Mesothelial cell of epicardium (in vitro differentiated cells): ENCODE measurements around the gene ADAP1. TPM values are rescaled to one million over a fixed set of nuclear protein-coding genes. Genes with fewer than 3 reads are reported as not detected.

ENCODE experiments used
- DNase-seq, 2 experiments: peaks; one replicate each; pipeline ENCODE4 v3.0.0; 2021; ENCODE audit warnings: low spot score in 2 of 2; ENCODE audit not compliant: unreplicated experiment in 2 of 2
- H3K27ac Mint-ChIP-seq: 2 replicates; pipeline ENCODE4 v1.8.0; 2021; ENCODE audit warnings: mixed read lengths
- H3K27me3 Mint-ChIP-seq: 2 replicates; pipeline ENCODE4 v1.8.0; 2021; ENCODE audit warnings: low read depth, mixed read lengths
- H3K36me3 Mint-ChIP-seq: 2 replicates; pipeline ENCODE4 v1.8.0; 2021; ENCODE audit warnings: mixed read lengths
- H3K4me1 Mint-ChIP-seq: 2 replicates; pipeline ENCODE4 v1.8.0; 2021; ENCODE audit warnings: mixed read lengths
- H3K4me3 Mint-ChIP-seq: 2 replicates; pipeline ENCODE4 v1.8.0; 2021; ENCODE audit warnings: mild to moderate bottlenecking, moderate library complexity, mixed read lengths
- H3K9me3 Mint-ChIP-seq: 2 replicates; pipeline ENCODE4 v1.8.0; 2021; ENCODE audit warnings: mixed read lengths
- CTCF ChIP-seq: fragments of 200-600 bp; sonication (generic); IDR thresholded peaks from one replicate; pipeline ENCODE4 v1.5.0; 2021; ENCODE audit warnings: antibody characterized with exemption; ENCODE audit not compliant: unreplicated experiment
- total RNA-seq: library from RNA; stranded (reverse); gene quantifications from 3 replicates; pipeline ENCODE4 v1.2.1, GENCODE V29; 2021

ADAP1 gene
- total RNA-seq, 1 donor from 2014 or later, result 4.0 TPM

GRCh38 chr7:921581-922333 is 32.7 kb downstream of the ADAP1 start:
- TF ChIP-seq CTCF, result no peak
- no peaks in the 10 kb centered on the region for H3K27me3 Mint-ChIP-seq

DNA sequence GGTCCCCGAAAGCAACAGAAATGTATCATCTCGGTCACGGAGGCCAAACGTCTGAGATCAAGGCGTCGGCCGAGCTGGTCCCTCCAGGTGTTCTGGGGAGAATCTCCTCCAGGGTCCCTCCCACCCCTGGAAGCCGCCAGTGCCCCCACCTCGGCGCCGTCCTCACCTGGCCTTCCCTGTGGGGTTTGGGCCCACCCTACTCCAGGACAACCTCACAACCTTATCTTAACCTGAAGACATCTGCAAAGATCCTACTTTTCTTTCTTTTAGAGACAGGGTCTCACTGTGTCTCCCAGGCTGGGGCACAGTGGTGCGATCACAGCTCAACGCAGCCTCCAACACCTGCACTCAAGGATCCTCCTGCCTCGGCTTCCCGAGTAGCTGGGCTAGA is 33.4 kb downstream of the ADAP1 start:
- peak in 1 of 2 experiments; percentile 10 for DNase-seq
- Mint-ChIP-seq H3K27me3 (no peaks in the 10 kb centered on the region), H3K36me3 (no peaks in the 10 kb centered on the region), H3K4me3 (no peak overlapping the region), H3K9me3 (no peaks in the 10 kb centered on the region), H3K27ac (no peak overlapping the region), H3K4me1 (peaks cover 13% of the 10 kb centered on the region)
- TF ChIP-seq CTCF, result no peak

More at GRCh38 chr7:921581-922333, 32.7 kb downstream of the ADAP1 start:
- Mint-ChIP-seq H3K36me3 (no peaks in the 10 kb centered on the region), H3K27ac (no peak overlapping the region), H3K9me3 (no peaks in the 10 kb centered on the region), H3K4me1 (peaks cover 8% of the 10 kb centered on the region), H3K4me3 (no peak overlapping the region)
- peak; percentile 9 to 35 for DNase-seq

DNA sequence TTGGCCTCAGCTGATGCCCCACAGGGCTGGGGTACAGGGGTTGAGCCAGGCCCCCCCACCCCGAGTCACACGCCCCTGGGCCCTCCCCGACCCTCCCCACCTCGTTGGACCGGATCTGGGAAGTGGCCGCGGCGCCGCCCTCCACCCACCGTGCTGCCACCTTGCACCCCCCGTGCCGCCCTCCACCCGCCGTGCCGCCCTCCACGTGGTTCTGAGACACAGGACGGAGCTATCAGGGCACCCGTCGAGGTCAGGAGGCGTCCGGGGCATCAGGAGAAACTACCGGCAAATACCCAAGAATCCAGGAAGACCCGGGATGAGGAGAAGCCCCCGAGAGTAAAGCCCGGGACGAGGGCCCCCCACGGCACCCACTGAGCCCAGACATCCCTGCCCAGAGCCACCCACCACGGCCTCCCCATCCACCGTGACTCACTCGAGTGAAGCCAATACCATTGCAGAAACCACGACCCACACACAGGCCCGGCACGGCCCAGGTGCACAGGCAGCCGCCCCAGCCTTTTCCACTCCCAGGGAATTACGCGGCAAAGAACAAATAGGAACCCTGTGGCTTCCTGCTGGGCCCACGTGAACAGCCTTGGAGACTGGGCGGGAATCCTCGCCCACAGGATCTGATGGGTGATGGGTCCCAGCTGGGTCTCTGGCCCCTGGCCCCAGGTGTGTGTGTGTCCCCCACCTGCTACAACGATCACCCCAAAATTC is 34.0 kb downstream of the ADAP1 start:
- peak; percentile 19 to 26 for DNase-seq
- no peaks in the 10 kb centered on the region for H3K27me3 Mint-ChIP-seq

DNA sequence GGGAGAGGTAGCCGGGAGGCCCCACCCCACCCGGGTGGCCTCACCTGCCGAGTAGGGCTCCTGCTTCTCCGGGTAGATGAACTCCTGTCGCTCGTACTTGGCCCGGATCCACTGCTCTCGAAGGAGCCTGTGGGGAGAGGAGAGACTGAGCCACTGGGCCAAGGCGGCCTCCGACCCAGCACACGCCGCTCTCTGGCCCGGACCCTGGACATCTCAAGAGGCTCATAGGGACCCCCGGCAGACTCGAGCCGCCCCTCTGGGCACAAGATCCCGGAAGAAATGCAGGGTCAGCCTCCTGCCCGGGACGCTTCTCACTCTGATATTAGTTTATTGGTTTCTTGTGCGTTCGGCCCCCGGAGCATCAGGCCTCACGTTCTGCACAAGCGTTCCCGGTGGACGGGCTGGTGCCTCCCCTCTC is 34.5 kb downstream of the ADAP1 start:
- Mint-ChIP-seq H3K9me3 (no peaks in the 10 kb centered on the region), H3K27ac (no peak overlapping the region), H3K27me3 (no peaks in the 10 kb centered on the region), H3K4me1 (peaks cover 20% of the 10 kb centered on the region), H3K4me3 (no peak overlapping the region), H3K36me3 (no peaks in the 10 kb centered on the region)
- TF ChIP-seq CTCF, result no peak
- peak; percentile 10 to 37 for DNase-seq

More for the DNA sequence above, 34.0 kb downstream of the ADAP1 start:
- Mint-ChIP-seq H3K4me1 (peaks cover 18% of the 10 kb centered on the region), H3K9me3 (no peaks in the 10 kb centered on the region), H3K27ac (no peak overlapping the region), H3K36me3 (no peaks in the 10 kb centered on the region), H3K4me3 (no peak overlapping the region)
- no peak for TF ChIP-seq CTCF

DNA sequence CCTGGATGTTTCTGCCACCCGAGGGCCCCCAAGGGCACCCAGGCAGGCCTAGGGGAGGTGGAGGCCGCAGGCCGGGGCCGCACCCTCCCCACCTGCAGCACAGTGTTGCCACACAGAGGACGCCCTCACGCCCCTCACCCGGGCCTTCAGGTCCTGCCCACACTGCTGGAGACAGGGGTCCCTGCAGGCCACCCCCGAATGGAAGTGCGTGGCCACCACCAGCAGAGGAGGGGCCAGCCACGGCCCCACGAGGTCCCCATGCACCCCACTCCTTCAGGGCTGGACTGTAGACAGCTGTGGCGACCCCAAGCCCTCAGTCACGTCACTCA is 35.4 kb downstream of the ADAP1 start:
- TF ChIP-seq CTCF, result no peak
- H3K27me3 Mint-ChIP-seq, result no peaks in the 10 kb centered on the region
- H3K4me1 Mint-ChIP-seq, result peaks cover 20% of the 10 kb centered on the region
- DNase-seq, result peak in 1 of 2 experiments; percentile 34
- H3K9me3 Mint-ChIP-seq, result no peaks in the 10 kb centered on the region
- no peak overlapping the region for H3K27ac Mint-ChIP-seq
- H3K4me3 Mint-ChIP-seq, result no peak overlapping the region
- no peaks in the 10 kb centered on the region for H3K36me3 Mint-ChIP-seq
